MM.1S (cell line): ENCODE measurements around the gene OSTF1.

Experiments used
- EZH2 ChIP-seq: fragments of 300-600 bp; sonication (generic); optimal IDR thresholded peaks from 2 replicates; pipeline ENCODE3; 2017; ENCODE audit warnings: low read depth, mild to moderate bottlenecking, antibody characterized with exemption, low read length, mixed read lengths
- EZH2phosphoT487 ChIP-seq: fragments of 300-600 bp; sonication (generic); IDR thresholded peaks from 2 replicates; pipeline ENCODE4 v1.6.1; 2018; ENCODE audit warnings: antibody characterized with exemption, low read length
- TF ChIP-seq, protein P1 (sequence below): fragments of 300-600 bp; sonication (generic); IDR thresholded peaks from 2 replicates; pipeline ENCODE4 v1.5.1; 2016; ENCODE audit warnings: antibody characterized with exemption, low read length, mixed read lengths

DNA sequence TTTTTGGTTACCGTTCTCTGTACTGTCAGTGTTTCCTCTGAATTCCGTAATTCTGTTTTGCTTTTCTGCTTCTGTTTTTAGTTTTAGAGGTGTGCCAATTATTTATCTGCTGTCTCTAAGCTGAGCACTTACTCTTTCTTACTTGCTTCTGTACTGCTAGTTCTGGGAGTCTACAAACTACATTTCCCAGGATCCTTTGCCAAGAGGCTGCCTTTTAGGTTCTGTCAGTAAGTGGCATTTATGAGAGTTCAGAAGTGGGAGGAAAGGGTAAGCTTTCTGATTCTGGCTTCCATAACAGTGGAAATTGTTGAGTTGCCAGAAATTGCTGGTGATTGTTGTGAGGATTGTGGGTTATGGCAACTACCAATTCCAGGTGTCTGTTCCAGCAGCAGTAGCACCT, 102.4 kb downstream of the OSTF1 start:
- TF ChIP-seq, protein P1, sequence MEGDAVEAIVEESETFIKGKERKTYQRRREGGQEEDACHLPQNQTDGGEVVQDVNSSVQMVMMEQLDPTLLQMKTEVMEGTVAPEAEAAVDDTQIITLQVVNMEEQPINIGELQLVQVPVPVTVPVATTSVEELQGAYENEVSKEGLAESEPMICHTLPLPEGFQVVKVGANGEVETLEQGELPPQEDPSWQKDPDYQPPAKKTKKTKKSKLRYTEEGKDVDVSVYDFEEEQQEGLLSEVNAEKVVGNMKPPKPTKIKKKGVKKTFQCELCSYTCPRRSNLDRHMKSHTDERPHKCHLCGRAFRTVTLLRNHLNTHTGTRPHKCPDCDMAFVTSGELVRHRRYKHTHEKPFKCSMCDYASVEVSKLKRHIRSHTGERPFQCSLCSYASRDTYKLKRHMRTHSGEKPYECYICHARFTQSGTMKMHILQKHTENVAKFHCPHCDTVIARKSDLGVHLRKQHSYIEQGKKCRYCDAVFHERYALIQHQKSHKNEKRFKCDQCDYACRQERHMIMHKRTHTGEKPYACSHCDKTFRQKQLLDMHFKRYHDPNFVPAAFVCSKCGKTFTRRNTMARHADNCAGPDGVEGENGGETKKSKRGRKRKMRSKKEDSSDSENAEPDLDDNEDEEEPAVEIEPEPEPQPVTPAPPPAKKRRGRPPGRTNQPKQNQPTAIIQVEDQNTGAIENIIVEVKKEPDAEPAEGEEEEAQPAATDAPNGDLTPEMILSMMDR, result no peak
- TF ChIP-seq EZH2phosphoT487 (no peak), EZH2 (no peak)
